GM19351 (cell line): ENCODE data around the gene WNT9B.

Experiments used
- ATAC-seq: cut with Tn5 transposase; IDR thresholded peaks from one replicate; pipeline ENCODE4 v1.9.1; 2021; ENCODE audit warnings: mild to moderate bottlenecking, moderate library complexity; ENCODE audit not compliant: unreplicated experiment

Gene WNT9B

DNA sequence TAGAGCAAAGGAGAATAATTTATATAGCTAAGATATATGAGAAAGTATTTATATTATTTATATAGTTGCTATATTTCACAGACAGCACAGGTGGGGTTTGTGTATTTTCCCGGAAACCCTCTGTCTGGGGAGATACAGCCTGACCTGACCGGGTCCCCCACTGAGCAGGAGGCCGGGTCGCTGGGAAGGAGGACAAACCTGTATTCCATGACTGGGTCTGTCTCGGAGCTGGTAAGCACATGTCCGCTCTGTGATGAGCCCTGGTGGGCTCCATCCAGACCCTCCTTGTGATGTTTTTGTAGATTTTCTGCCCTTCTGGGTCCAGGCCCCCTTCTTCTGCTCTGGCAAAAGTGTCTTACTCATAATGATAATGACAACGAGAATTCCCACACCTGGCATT lies 27.7 kb downstream of the WNT9B start:
- ATAC-seq: no peak

DNA sequence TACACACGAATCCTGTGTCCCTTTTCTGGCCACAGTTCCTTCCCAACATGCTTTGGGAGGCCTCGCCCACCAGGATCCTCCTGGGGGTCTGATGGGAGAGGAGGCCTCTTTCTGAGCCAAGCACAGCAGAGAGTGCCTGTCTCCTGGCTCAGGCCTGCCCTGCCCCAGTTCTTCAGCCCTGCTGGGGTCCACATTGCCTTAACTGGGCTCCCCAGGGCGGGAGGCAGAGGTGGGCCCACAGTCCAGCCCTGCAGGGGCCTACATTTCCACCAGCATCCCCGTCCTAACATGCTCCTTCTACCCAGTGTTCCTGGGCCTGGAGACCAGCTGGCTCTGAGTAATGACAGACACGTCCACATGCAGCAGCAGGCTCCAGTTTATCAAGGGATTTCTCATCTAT lies 29.6 kb downstream of the WNT9B start:
- ATAC-seq: no peak

DNA sequence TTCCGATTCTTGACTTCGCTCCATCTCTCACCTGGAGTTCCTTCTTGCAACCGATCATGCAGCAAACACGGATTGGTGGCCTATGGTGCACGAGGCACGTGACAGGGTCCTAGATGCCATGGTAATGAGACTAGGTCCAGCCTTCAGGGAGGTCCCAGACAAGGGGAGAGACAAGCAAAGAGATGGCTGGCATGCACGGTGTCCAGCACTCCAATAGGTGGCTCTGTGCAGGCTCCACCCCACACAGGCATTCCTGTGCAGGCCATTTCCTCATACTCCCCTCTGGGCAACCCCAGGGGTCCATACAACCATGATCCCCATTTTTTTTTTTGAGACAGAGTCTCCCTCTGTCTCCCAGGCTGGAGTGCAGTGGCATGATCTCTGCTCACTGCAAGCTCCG lies 31.3 kb downstream of the WNT9B start:
- ATAC-seq: no peak

DNA sequence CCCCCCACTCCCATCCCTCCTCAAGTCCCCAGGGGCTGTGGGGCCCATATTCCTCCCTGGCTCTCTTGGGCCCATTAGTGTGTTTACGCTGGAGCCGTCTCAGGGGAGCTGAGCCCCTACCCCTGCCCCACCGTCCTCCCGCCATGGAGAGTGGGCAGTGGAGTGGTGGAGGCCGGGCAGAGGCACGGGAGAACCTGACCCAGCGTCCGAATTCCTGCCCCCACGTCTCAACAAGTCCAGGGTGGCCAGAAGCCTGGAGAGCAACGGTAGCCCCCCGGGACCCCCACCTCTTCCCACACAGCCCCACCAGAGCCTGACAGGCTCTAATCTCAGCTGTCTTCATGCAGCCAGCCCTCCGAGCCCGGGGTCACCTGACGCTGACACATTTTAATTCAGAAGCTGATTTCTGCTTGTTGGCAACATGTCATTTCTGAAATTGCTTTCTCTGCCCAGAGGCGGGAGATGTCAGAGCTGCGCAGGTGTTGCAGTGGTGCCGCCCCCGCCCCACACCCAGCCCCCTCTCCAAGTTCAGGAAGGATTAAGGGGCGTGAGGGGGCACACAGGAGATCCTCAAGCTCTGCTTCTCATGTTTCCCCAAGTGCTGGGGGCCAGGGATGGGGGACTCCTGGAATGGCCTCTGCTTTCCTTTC lies 32.6 kb downstream of the WNT9B start:
- ATAC-seq: no peak

DNA sequence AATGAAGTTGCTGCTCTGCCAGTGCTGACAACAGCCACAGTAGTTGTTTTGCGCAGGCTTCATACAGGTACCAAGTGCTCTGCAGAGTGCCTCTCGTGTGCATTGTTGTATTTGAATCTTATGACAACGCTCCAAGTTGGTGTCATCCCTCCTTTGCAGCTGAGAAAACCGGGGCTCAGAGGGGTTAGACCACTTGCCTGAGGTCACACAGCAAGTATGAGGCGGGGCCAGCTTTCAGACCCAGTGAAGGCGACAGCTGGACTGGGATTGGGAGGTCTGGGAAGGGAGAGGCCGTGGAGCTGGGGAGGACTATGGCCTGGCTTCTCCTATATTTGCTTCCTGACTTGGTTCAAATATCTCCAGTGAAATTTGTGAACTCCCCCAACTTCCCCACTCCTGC lies 33.2 kb downstream of the WNT9B start:
- ATAC-seq: no peak

DNA sequence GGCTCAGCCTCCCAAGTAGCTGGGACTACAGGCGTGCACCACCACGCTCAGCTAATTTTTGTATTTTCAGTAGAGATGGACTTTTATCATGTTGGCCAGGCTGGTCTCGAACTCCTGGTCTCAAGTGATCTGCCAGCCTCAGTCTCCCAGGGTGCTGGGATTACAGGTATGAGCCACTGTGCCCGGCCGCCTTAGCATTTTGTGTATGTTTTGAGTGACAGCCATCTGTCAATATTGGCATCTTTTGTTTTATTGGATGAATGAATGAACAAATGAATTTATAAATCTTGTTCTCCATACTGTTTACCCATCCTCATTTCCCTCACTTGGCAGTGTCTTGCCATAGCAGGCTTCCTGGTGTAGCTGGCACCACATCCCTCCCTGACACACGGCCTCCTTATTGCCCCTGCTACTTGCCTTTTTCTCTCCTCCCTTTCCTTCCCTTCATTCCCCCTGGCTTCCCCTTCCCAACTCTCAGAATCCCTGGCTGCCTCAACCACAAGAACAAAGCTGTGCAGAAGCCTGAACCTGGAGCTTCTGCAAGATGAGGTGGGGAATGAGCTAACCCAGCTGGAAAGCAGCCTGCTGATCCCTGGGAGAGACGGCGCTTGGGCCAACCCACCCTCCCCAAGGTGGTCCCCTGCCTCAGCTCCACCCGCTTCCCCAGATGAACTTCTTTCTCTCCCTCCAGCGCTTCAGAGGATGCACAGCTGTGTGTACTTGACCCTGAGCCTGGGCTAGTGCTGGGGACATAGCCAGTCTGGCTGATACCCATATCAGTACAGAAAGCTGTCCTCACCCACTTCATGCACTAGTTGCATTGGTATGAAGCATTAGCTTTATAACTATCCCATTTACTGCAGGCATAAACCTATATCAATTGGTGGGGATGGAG lies 34.3 kb downstream of the WNT9B start:
- no peak for ATAC-seq

DNA sequence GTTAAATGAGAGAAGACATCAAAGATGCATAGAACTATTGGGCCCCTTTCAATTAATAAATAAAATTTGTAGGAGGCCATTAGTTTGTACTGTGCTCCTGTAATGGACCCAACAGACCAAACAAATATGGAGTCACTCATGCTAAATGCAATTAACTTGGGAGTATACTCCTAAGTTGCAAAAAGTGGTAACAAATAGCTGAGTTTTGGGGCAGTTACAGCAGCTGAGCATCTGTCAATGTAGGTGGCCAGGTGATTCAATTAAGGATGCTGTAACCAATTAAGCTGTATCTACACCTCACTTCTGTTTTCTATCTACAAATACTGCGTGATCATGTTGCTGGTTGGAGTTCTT lies 34.9 kb downstream of the WNT9B start:
- ATAC-seq: no peak

DNA sequence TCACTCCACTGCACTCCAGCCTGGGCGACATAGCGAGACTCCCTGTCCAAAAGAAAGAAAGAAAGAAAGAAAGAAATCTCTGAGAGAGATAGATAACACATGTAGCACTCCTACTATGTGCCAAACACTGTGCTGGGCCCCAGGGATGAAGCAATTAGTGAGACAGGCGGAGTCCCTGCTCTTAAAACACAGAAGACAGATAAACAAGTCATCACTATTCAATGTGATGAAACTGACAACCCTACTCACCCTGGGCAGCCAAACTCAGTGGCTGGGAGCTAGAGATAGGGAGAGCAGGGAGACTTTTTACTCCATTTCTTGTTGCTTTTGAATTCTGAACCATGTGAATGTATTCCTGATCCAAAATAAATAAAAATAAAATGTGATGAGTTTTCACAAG lies 36.3 kb downstream of the WNT9B start:
- ATAC-seq: no peak

DNA sequence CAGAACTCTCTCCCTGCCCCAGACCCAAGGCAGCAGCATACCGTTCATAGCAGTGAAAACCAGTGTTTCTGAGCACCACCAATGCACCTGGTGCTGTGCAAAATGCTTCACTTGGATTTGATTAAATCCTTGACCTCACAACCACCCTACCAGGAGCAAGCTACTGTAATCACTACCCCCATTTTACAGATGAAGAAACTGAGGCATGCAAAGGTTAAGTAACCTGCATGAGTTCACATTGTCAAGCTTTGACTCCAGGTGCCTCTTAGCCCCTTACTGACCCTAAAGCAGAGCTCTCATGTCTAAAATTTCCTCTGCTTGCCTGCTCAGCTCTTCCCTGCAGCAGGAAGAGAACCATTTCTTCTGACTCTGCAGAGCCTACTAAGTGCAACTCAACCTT lies 37.3 kb downstream of the WNT9B start:
- ATAC-seq: no peak

DNA sequence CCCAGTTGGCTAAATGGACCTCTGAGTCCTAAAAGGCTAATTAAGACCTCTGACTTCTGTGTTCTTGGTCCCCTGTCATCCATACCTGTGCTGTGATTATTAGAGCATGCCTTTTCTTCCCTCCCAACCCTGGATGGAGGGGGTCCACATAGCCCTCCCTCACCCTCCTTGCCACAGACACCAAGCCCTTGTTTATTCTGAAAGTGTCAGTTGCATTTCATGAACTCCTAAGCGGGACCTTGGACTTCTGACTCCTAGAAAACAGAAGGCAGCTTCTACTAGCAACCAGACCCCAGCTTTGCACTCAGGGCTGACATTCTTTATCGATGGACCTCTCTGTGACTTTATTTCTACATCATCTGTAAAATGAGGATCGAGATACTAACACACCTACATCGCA lies 38.1 kb downstream of the WNT9B start:
- no peak for ATAC-seq

DNA sequence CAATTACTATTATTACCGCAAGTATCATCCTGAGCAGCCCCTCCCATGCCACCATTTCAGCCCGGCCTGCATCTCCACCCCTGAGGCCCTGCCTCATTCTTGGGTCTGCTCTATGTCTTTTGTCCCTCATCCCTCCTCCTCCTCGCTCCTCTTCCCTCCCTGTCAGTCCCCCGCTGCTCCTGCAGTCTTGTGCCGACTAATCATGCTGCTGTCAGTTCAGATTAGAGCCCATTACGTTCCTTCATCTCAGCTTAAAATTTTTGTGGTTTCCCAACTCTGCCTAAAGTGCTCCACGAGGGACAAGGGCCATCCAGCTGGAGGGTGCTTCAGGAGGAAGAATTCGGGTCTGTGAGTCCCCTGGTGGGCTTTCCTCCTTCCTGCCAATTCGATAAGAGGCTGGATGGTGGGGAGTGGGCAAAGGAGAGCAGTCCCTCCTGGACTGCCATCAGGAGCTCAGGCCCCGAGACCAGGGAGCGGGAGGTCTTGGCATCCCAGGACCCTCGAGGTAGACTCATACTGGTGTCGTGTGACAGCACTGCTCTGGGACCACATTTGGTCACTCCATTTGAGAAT lies 38.7 kb downstream of the WNT9B start:
- no peak for ATAC-seq

DNA sequence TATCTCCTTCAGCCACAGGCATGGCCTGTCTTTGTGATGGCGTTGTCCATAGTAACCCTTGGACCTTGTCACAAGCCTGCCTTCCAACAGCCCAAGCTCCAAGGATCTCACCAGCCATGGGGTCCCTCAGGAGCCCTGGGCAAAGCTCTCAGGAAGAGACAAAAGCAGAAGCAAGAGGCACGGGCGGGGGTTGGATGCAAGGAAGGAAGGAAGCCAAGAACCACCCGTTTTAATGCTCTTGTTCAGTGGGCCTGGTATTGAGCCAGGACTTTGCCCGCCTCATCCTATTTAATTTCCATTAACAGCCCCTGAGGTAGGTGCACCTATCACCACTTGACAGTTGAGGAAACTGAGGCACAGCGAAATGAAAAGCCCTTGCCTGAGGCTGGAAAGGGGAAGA lies 39.3 kb downstream of the WNT9B start:
- no peak for ATAC-seq

DNA sequence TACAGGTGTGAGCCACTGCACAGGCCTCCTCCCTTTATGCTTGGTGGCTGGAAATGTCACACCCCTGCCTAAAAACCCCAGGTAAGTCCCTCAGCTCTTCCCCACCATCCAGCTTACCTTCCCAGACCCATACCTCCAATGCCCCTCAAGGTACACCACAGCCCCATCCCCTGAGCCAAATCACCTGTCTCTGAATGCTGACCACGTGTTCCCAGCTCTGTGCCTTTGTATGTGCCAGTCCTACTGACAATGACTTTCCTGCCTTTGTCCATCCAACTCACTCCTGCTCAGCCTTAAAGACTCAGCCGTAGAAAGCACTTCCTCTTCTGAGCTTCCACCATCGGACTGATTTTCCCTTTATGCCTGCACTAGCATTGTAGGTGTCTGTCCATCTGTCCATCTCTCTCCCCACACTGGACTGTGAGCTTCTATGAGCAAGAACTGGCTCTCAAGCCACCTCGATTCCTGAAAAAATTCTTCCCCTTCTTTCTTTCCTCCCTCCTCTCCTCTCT lies 40.9 kb downstream of the WNT9B start:
- ATAC-seq: no peak

DNA sequence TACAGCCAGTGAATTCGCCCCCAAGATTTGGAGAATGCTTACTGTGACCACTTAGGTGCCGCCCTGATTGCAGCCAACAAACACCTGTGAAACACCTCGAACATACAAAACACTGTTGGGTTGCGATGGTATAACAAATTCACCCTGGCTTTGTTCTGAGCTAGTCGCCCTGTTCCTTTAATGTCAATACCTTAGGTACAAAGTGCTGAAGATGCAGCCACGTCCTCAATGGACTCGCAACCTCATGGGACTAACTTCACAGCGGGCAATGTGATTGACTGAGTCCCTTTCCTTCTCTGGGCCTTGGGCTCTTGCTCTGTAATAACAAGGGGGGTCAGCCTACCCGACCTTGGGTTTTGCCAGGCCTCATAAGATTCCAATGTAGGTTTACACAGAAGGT lies 42.6 kb downstream of the WNT9B start:
- ATAC-seq: no peak

DNA sequence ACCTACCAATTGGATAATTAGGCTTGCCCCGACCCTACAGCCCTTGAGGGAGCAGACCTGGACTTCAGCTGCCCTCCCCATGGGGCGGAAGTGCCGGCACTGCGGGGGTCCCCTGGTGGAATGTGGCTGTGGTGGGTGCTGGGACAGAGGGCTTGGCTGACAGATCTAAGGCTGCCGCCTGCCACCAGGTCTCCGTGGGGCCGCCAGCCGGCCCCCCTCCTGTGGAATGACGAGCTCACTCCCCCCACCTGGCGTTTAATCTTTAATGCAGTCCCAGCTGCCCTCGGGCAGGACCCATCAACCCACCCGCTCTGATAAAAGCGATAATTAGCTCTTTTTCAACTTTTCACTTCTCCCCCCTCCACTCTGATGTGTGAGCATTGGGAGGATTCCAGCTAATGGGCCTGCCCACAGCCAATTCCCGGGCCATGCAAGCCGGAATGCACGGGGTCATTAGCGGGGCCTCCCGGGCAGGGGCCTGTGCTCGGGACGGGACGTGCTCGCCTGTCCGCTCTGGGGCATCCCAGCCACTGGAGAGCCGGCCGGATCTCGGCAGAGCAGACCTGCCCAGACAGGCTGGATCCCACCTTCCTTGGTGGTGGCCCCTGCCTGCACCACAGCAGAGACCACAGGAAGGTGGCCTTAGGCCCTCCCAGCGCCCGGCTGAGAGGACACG lies 43.2 kb downstream of the WNT9B start:
- no peak for ATAC-seq

DNA sequence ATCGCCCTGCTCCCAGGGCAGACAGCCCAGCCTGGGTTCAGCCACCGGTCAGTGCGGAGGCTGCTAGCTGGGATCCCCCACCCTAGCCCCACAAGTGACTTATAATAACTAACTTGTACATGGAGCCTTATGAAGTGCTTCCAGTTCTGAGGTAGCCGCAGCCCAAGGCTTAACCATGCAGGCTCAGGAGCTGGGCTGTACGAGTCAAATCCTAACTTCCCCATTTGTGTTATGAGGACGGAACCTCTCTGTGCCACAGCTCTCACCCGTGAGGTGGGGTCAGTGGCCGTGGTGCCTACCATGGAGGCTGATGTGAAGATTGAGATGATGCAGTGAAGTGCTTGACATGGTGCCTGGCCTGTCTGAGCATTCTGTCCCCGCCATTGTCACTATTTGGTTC lies 43.8 kb downstream of the WNT9B start:
- no peak for ATAC-seq

DNA sequence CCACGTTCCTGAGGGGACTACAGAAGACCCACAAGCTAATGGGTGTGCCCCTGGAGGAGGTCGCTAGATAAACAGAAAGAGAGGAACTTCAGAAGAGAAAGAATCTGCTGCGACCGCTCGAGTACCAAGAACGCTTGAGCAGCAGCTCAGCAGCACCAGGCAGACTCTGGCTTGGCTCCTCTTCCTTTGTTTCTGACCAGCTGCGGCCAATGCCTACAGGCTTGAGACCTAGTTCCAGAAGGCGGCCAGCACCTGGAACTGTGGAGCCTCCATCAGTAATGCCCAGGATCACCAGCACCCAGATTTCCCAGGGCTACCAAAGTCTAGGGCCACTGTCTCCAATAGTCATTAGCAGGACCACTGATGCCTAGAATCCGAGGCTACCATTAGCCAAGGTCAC lies 45.6 kb downstream of the WNT9B start:
- ATAC-seq: no peak

DNA sequence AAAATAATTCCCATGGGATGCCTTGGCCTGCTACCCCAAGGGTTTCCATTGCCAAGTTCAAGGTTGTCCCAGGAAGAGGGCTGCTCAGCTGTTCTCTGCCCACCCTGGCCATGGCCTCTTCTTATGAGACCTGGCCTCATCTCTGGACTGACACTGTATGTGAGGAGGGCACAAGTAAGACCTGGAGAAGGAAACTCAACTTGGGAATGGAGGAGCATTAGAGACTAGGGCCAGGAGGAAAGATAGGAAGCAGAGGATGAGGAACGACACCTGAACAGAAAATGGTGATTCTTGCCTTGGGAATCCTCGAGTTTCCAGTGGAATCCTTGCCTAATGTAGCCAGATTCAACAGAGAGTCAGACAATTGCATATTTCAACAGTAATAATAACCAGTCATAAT lies 47.0 kb downstream of the WNT9B start:
- no peak for ATAC-seq

DNA sequence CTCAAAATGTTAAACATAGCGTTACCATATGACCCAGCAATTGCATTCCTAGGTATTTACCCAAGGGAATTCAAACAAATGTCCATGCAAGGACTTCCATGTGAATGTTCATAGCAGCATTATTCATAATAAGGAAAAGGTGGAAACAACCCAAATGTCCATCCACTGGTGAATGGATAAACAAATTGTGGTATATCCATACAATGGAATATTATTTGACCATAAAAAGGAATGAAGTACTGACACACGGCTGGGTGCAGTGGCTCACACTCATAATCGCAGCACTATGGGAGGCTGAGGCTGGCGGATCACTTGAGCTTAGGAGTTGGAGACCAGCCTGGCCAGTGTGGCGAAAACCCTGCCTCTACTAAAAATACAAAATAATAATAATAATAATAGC lies 47.5 kb downstream of the WNT9B start:
- ATAC-seq: no peak

DNA sequence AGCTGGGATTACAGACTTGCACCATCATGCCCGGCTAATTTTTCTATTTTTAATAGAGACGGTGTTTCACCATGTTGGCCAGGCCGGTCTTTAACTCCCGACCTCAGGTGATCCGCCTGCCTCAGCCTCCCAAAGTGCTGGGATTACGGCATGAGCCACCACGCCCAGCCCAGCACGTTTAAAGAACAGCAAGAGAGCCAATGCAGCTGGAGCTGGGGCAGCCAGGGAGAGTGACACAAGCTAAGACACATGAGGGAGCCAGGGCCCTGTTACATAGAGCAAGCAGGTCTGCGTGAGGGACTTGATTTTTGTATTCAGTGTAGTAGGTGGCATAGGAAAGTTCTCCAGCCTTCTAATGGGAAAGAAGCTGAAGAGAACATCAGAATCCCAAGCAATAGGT lies 49.9 kb downstream of the WNT9B start:
- ATAC-seq: no peak
